Activated naive CD4-positive, alpha-beta T cell treated with anti-CD3 and anti-CD28 coated beads, Interleukin-2, amount 10 ng/mL, durations not matched to agents 7 days and 5 days (primary cell): ENCODE results near the gene LPP.
A peak's percentile ranks its signal among the peaks of the same experiment; 100 is the strongest.
"Not testable (repeated sequence)": the region's sequence is repeated elsewhere in the genome, so short reads cannot be mapped to it uniquely, and the experiment has no call there.

Experiments used
- CTCF ChIA-PET: fragments of 350-600 bp; sonication (Branson Sonifier 250); formaldehyde crosslinking; loops from one replicate; lab custom pipeline; 2021; ENCODE audit warnings: antibody characterized with exemption; lab: Charles Lee
- DNase-seq: peaks from one replicate; pipeline ENCODE4 v3.0.0-alpha.2; 2020
- H3K27ac Mint-ChIP-seq: one replicate; pipeline ENCODE4 v1.8.0; 2021; ENCODE audit warnings: mild to moderate bottlenecking, moderate library complexity, mixed read lengths
- H3K27me3 Mint-ChIP-seq: one replicate; pipeline ENCODE4 v1.8.0; 2021; ENCODE audit warnings: mild to moderate bottlenecking, mixed read lengths
- H3K36me3 Mint-ChIP-seq: one replicate; pipeline ENCODE4 v1.8.0; 2021; ENCODE audit warnings: mixed read lengths
- H3K4me1 Mint-ChIP-seq: one replicate; pipeline ENCODE4 v1.8.0; 2021; ENCODE audit warnings: mixed read lengths
- H3K4me3 Mint-ChIP-seq: one replicate; pipeline ENCODE4 v1.8.0; 2021; ENCODE audit warnings: mild to moderate bottlenecking, moderate library complexity, mixed read lengths
- H3K9me3 Mint-ChIP-seq: one replicate; pipeline ENCODE4 v1.8.0; 2021; ENCODE audit warnings: mixed read lengths

The LPP gene

GRCh38 chr3:188434594-188434993 is 280.6 kb downstream of the LPP start:
- H3K27ac Mint-ChIP-seq, result no peak overlapping the region
- peaks cover 4% of the 10 kb centered on the region for H3K27me3 Mint-ChIP-seq
- H3K9me3 Mint-ChIP-seq, result peaks cover 4% of the 10 kb centered on the region
- CTCF ChIA-PET, result interaction anchor here (0.6 kb wide), 1 partner anchor 69 kb away, joined by 4 read pairs; no protein-coding TSS in a partner anchor
- H3K36me3 Mint-ChIP-seq, result peaks cover 39% of the 10 kb centered on the region
- DNase-seq, result no peak
- H3K4me3 Mint-ChIP-seq, result no peak overlapping the region
- H3K4me1 Mint-ChIP-seq, result peaks cover 57% of the 10 kb centered on the region

DNA sequence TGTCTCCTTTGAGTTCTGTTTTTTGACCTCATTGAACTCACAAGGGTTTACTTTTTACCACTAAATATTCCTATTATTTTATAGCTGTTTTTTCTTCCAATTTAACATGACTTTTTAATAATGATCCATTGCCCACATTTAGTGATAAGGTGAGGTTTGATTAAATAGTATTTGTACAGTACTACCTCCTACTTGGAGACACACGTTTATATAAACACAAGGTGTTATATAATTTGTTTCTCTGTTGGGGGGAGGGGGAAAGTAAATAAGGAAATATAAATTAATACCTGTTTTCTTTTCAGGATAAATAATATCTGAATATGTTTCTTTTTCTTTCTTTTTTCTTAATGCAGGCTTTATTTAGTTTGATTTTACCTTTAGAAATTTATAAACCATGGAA is 281.3 kb downstream of the LPP start:
- H3K27ac Mint-ChIP-seq, result no peak overlapping the region
- H3K27me3 Mint-ChIP-seq, result peaks cover 4% of the 10 kb centered on the region
- peaks cover 62% of the 10 kb centered on the region for H3K4me1 Mint-ChIP-seq
- H3K36me3 Mint-ChIP-seq, result peaks cover 43% of the 10 kb centered on the region
- no peak overlapping the region for H3K4me3 Mint-ChIP-seq
- DNase-seq, result no peak
- CTCF ChIA-PET, result interaction anchor here (0.6 kb wide), 1 partner anchor 68 kb away, joined by 4 read pairs; no protein-coding TSS in a partner anchor
- peaks cover 4% of the 10 kb centered on the region for H3K9me3 Mint-ChIP-seq

- CTCF ChIA-PET, result no interaction called here
- Mint-ChIP-seq H3K9me3 (no peaks in the 10 kb centered on the region), H3K36me3 (peaks cover 44% of the 10 kb centered on the region)
These were observed 284.0 kb downstream of the LPP start for GRCh38 chr3:188437926-188438325.

GRCh38 chr3:188439080-188439479 is 285.1 kb downstream of the LPP start:
- Mint-ChIP-seq H3K4me3 (peak overlapping the region; percentile 6), H3K27me3 (no peaks in the 10 kb centered on the region), H3K27ac (peak overlapping the region; percentile 92), H3K36me3 (peaks cover 44% of the 10 kb centered on the region), H3K4me1 (peaks cover 45% of the 10 kb centered on the region), H3K9me3 (no peaks in the 10 kb centered on the region)
- CTCF ChIA-PET, result interaction anchor here (0.6 kb wide), 1 partner anchor 698 kb away, joined by 3 read pairs; no protein-coding TSS in a partner anchor
- DNase-seq, result peak; percentile 44

More at GRCh38 chr3:188437926-188438325, 284.0 kb downstream of the LPP start:
- no peak overlapping the region for H3K27ac Mint-ChIP-seq
- H3K4me1 Mint-ChIP-seq, result peaks cover 56% of the 10 kb centered on the region
- H3K27me3 Mint-ChIP-seq, result peaks cover 4% of the 10 kb centered on the region
- H3K4me3 Mint-ChIP-seq, result no peak overlapping the region
- DNase-seq, result no peak

DNA sequence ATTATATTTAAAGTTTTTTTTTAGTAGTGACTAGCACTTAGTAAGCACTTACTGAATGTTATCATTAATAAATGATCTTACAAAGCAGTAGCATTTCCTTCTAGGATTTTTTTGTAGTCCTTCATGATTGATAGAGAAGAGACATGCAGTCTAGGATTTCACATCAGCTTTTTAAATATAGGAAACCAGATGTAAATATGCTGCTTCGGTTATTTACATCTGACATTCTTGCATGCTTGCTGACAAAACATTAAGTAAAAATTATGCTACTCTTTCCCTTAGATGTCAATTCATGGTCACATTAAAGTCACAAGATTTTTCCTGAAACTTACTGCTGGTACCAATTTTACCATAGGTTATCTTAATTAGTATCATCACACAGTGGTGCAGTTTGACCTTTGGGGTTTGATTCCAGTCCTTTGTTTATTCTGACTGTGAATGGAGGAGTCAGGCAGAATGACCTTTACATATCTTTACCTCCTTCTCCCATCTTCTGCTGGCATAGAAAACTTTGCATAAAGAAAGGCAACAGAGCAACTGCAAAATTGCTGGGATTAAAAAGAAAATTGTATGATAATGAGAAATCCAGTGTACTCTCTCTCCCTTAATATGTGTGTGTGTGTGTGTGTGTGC is 286.5 kb downstream of the LPP start:
- no peak for DNase-seq
- H3K9me3 Mint-ChIP-seq, result peaks cover 3% of the 10 kb centered on the region
- peaks cover 52% of the 10 kb centered on the region for H3K36me3 Mint-ChIP-seq
- no peak overlapping the region for H3K4me3 Mint-ChIP-seq
- H3K4me1 Mint-ChIP-seq, result peaks cover 54% of the 10 kb centered on the region
- CTCF ChIA-PET, result no interaction called here
- H3K27ac Mint-ChIP-seq, result peak overlapping the region; percentile 92
- no peaks in the 10 kb centered on the region for H3K27me3 Mint-ChIP-seq

- H3K27ac Mint-ChIP-seq, result no peak overlapping the region
- H3K4me1 Mint-ChIP-seq, result peaks cover 58% of the 10 kb centered on the region
- H3K27me3 Mint-ChIP-seq, result no peaks in the 10 kb centered on the region
- peaks cover 3% of the 10 kb centered on the region for H3K9me3 Mint-ChIP-seq
- no peak overlapping the region for H3K4me3 Mint-ChIP-seq
- DNase-seq, result no peak
- peaks cover 50% of the 10 kb centered on the region for H3K36me3 Mint-ChIP-seq
- CTCF ChIA-PET, result no interaction called here
These were observed 288.5 kb downstream of the LPP start for GRCh38 chr3:188442430-188442829.

DNA sequence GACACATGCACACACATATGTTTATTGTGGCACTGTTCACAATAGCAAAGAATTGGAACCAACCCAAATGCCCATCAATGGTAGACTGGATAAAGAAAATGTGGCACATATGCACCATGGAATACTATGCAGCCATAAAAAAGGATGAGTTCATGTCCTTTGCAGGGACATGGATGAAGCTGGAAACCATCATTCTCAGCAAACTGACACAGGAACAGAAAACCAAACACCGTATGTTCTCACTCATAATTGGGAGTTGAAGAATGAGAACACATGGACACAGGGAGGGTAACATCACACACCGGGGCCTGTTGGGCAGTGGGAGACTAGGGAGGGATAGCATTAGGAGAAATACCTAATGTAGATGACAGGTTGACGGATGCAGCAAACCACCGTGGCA is 291.2 kb downstream of the LPP start:
- H3K27ac Mint-ChIP-seq, CTCF ChIA-PET, H3K9me3 Mint-ChIP-seq, DNase-seq, H3K27me3 Mint-ChIP-seq, H3K4me3 Mint-ChIP-seq: not testable (repeated sequence)
- Mint-ChIP-seq H3K4me1 (peaks cover 31% of the 10 kb centered on the region), H3K36me3 (peaks cover 42% of the 10 kb centered on the region)

- peaks cover 39% of the 10 kb centered on the region for H3K36me3 Mint-ChIP-seq
- no peak overlapping the region for H3K27ac Mint-ChIP-seq
- no peaks in the 10 kb centered on the region for H3K27me3 Mint-ChIP-seq
- CTCF ChIA-PET, result no interaction called here
- peaks cover 3% of the 10 kb centered on the region for H3K9me3 Mint-ChIP-seq
- no peak for DNase-seq
- no peak overlapping the region for H3K4me3 Mint-ChIP-seq
- peaks cover 25% of the 10 kb centered on the region for H3K4me1 Mint-ChIP-seq
These were observed 292.1 kb downstream of the LPP start for GRCh38 chr3:188446014-188446413.

DNA sequence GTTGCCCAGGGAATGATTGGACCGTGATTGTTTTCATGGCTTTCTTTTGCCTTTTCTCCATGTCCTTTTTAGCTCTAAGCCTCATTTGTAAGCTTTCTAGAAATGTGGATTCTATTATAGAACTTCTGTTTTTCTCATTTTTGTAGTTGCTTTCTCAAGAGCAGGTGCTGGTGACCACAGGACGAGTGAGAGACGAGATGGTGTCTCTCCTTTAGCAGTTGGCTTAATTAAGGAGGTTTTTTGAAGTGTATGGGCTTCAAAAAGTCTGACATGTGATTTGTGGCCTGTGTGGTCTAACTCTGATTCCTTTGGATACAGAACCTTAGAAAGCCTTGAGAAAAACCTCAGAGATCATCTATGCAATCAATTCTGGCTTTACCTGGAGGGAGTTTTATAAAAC is 292.8 kb downstream of the LPP start:
- Mint-ChIP-seq H3K4me3 (no peak overlapping the region), H3K36me3 (peaks cover 35% of the 10 kb centered on the region), H3K27me3 (no peaks in the 10 kb centered on the region), H3K9me3 (peaks cover 3% of the 10 kb centered on the region), H3K4me1 (peaks cover 25% of the 10 kb centered on the region), H3K27ac (no peak overlapping the region)
- CTCF ChIA-PET, result no interaction called here
- DNase-seq, result no peak

DNA sequence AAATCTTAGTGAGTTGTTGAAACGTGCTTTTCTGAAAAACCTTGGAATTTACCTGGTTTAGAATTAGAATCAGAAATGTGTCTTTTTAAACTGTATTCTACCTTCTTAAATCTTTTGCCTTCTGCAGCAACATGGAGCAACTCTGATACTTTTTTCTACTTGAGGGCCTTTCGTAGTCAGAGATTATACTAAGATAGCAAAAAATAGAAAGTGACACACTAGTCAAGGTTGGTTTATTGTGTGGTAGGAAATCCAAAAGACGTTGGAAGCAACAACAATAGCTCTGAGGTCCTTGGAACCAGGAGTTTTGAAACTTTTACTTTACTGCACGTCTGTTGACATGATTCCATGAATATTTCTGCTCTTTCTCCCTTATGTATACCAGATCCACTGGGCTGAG is 294.9 kb downstream of the LPP start:
- H3K36me3 Mint-ChIP-seq, result peaks cover 19% of the 10 kb centered on the region
- no peaks in the 10 kb centered on the region for H3K27me3 Mint-ChIP-seq
- H3K4me3 Mint-ChIP-seq, result no peak overlapping the region
- no peak for DNase-seq
- CTCF ChIA-PET, result interaction anchor here (0.6 kb wide), 1 partner anchor 33 kb away, joined by 3 read pairs; no protein-coding TSS in a partner anchor
- peaks cover 3% of the 10 kb centered on the region for H3K9me3 Mint-ChIP-seq
- H3K4me1 Mint-ChIP-seq, result peaks cover 22% of the 10 kb centered on the region
- no peak overlapping the region for H3K27ac Mint-ChIP-seq

DNA sequence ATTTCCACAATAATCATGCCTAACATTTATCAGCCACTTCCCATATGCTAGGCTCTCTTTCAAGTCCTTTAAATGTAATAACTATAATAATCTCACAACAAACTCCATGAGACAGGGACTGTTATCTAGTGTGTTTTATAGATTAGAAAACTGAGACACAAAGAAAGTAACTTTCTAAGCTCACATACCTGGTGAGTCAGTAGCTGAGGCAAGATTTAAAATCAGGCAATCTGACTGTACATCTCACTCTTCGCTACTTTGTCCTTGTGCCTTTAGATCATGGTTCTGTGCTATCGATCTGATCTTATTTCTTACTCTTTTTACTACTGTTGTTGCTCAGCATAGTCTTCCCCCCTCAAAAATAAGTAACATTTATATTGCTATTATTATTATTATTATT is 295.5 kb downstream of the LPP start:
- Mint-ChIP-seq H3K27me3 (no peaks in the 10 kb centered on the region), H3K4me3 (no peak overlapping the region), H3K36me3 (peaks cover 18% of the 10 kb centered on the region), H3K27ac (no peak overlapping the region), H3K9me3 (peaks cover 3% of the 10 kb centered on the region), H3K4me1 (peaks cover 21% of the 10 kb centered on the region)
- DNase-seq, result no peak
- CTCF ChIA-PET, result interaction anchor here (0.6 kb wide), 1 partner anchor 33 kb away, joined by 3 read pairs; no protein-coding TSS in a partner anchor

DNA sequence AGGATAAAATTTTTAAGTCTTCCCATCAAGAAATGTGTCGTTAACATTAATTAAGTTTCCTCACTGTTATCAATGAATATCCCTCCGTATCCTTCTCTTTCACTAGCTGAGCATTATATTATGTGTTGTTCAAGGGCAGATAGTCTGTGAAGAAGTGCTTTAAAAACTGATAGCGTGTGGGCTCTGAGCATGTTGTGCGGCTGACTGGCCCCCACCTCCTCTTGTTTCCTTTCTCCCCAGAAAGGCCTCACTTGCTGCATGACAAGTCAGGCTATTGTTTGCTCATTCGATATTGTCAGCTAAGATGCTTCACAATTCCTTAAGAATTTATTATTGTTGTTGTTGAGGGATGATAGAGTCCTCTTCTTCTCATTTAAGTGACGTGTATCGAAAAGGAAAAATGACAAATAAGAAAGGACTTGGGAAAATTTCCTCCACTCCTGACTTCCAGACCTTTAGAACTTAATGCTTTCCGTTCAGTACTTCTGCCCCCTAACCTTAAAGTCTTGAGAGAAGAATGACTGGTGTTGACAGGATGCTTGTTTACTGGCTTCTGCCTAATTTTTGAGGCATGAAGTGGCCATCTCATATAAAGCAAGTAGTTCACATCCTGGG is 298.3 kb downstream of the LPP start:
- Mint-ChIP-seq H3K4me3 (no peak overlapping the region), H3K9me3 (no peaks in the 10 kb centered on the region), H3K4me1 (no peaks in the 10 kb centered on the region), H3K27ac (no peak overlapping the region), H3K27me3 (no peaks in the 10 kb centered on the region), H3K36me3 (peaks cover 3% of the 10 kb centered on the region)
- DNase-seq, result no peak
- CTCF ChIA-PET, result no interaction called here

- H3K4me1 Mint-ChIP-seq, result no peaks in the 10 kb centered on the region
These were observed 299.8 kb downstream of the LPP start for GRCh38 chr3:188453431-188454384.

DNA sequence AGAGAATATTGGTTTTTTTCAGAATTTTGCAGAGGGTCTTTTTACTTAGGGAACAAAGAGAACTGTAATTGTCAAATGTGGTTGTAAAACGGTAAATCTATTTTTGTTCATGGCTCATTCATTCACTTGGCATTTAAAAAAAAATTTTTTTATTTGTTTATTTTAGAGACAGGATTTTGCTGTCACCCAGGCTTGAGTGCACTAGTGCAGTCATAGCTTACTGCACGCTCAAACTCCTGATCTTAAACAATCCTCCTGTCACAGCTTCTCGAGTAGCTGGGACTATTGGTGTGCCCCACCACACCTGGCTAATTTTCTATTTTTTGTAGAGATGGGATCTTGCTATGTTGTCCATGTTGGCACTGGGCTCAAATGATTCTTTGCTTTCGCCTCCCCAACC is 301.8 kb downstream of the LPP start:
- H3K4me3 Mint-ChIP-seq, result no peak overlapping the region
- no peak for DNase-seq
- no peaks in the 10 kb centered on the region for H3K27me3 Mint-ChIP-seq
- H3K27ac Mint-ChIP-seq, result no peak overlapping the region
- H3K36me3 Mint-ChIP-seq, result peaks cover 1% of the 10 kb centered on the region
- no peaks in the 10 kb centered on the region for H3K4me1 Mint-ChIP-seq
- no peaks in the 10 kb centered on the region for H3K9me3 Mint-ChIP-seq
- CTCF ChIA-PET, result no interaction called here

More at GRCh38 chr3:188453431-188454384, 299.8 kb downstream of the LPP start:
- Mint-ChIP-seq H3K27me3 (no peaks in the 10 kb centered on the region), H3K27ac (no peak overlapping the region), H3K4me3 (no peak overlapping the region), H3K9me3 (no peaks in the 10 kb centered on the region), H3K36me3 (peaks cover 1% of the 10 kb centered on the region)
- CTCF ChIA-PET, result no interaction called here
- no peak for DNase-seq
